IMR-90 (cell line): ENCODE data around the gene RASGRF1. TPM values are rescaled to one million over a fixed set of nuclear protein-coding genes. Genes with fewer than 3 reads are reported as not detected.

ENCODE experiments used
- ATAC-seq: fragments of 200-7000 bp; cut with Tn5 transposase; 2 replicates; pipeline ENCODE4 v1.9.1; 2020; ENCODE audit warnings: low read depth, mild to moderate bottlenecking, moderate library complexity
- BruUV-seq: library from RNA; stranded (reverse); fragments of 400-500 nt; replicated peaks from 2 replicates; lab custom pipeline; 2021; lab: Mats Ljungman, UMichigan
- CTCF ChIA-PET: fragments of 300-600 bp; formaldehyde crosslinking; extraction: SDS; loops from one replicate; lab custom pipeline; 2021; ENCODE audit warnings: antibody characterized with exemption; lab: Yijun Ruan, JAX
- POLR2A ChIA-PET: fragments of 300-600 bp; sonication (Branson Sonifier 250); formaldehyde crosslinking; loops from one replicate; lab custom pipeline; 2022; ENCODE audit warnings: antibody characterized with exemption; ENCODE audit not compliant: unreplicated experiment; lab: Charles Lee
- DNase-seq: peaks from one replicate; pipeline ENCODE4 v3.0.0; 2013
- H2AFZ ChIP-seq: replicated peaks from 2 replicates; pipeline ENCODE3; 2013; ENCODE audit warnings: low read length, mild to moderate bottlenecking; ENCODE audit not compliant: poor library complexity
- H2AK5ac ChIP-seq: 2 replicates; pipeline ENCODE4 v1.6.1; 2013; ENCODE audit warnings: low read depth, low read length, inconsistent platforms
- H2AK9ac ChIP-seq: replicated peaks from 2 replicates; pipeline ENCODE3; 2013; ENCODE audit warnings: mild to moderate bottlenecking, low read depth, low read length, moderate library complexity; ENCODE audit not compliant: poor library complexity
- H2BK120ac ChIP-seq: 2 replicates; pipeline ENCODE4 v1.6.1; 2013; ENCODE audit warnings: low read depth, low read length, inconsistent platforms
- H2BK15ac ChIP-seq: 3 replicates; pipeline ENCODE4 v1.6.1; 2013; ENCODE audit warnings: low read depth, low read length, inconsistent platforms
- H2BK20ac ChIP-seq: 2 replicates; pipeline ENCODE4 v1.6.1; 2013; ENCODE audit warnings: low read depth, mild to moderate bottlenecking, inconsistent platforms, low read length, moderate library complexity
- H2BK5ac ChIP-seq: 2 replicates; pipeline ENCODE4 v1.6.1; 2013; ENCODE audit warnings: mild to moderate bottlenecking, low read depth, low read length, inconsistent platforms; ENCODE audit not compliant: poor library complexity, severe bottlenecking
- H3K14ac ChIP-seq: replicated peaks from 2 replicates; pipeline ENCODE4 v1.6.1; 2013; ENCODE audit warnings: low read depth, low read length, inconsistent platforms
- H3K18ac ChIP-seq: 2 replicates; pipeline ENCODE4 v1.6.1; 2013; ENCODE audit warnings: low read depth, low read length, control low read depth
- H3K23ac ChIP-seq: 2 replicates; pipeline ENCODE4 v1.6.1; 2013; ENCODE audit warnings: low read depth, low read length, inconsistent platforms
- H3K27ac ChIP-seq: 2 replicates; pipeline ENCODE4 v1.5.1; 2013; ENCODE audit warnings: mild to moderate bottlenecking, control low read depth, low read length; ENCODE audit not compliant: insufficient read depth
- H3K27me3 ChIP-seq: 2 replicates; pipeline ENCODE4 v1.6.1; 2013; ENCODE audit warnings: low read length; ENCODE audit not compliant: control insufficient read depth, insufficient read depth
- H3K36me3 ChIP-seq: 2 replicates; pipeline ENCODE4 v1.6.1; 2013; ENCODE audit warnings: low read length, mixed read lengths; ENCODE audit not compliant: control insufficient read depth, insufficient read depth
- H3K4ac ChIP-seq: 2 replicates; pipeline ENCODE4 v1.6.1; 2013; ENCODE audit warnings: low read depth, low read length, inconsistent platforms
- H3K4me1 ChIP-seq: 2 replicates; pipeline ENCODE4 v1.6.1; 2013; ENCODE audit warnings: low read length, mixed read lengths; ENCODE audit not compliant: control insufficient read depth, insufficient read depth
- H3K4me2 ChIP-seq: 2 replicates; pipeline ENCODE4 v1.6.1; 2013; ENCODE audit warnings: low read depth, mild to moderate bottlenecking, control low read depth, low read length, moderate library complexity
- H3K4me3 ChIP-seq: 2 replicates; pipeline ENCODE4 v1.5.1; 2013; ENCODE audit warnings: low read depth, mild to moderate bottlenecking, control low read depth, low read length, moderate library complexity; ENCODE audit not compliant: insufficient read depth
- H3K56ac ChIP-seq: 2 replicates; pipeline ENCODE4 v1.6.1; 2013; ENCODE audit warnings: low read length, inconsistent platforms; ENCODE audit not compliant: insufficient read depth; ENCODE audit errors: extremely low read depth
- H3K79me1 ChIP-seq, 2 experiments: 2 replicates each; pipeline ENCODE4 v1.6.1; 2013; ENCODE audit warnings: low read length in 2 of 2, inconsistent platforms in 1 of 2, low read depth in 1 of 2
- H3K9ac ChIP-seq: 2 replicates; pipeline ENCODE4 v1.6.1; 2013; ENCODE audit warnings: low read depth, low read length, control low read depth
- H3K9me1 ChIP-seq: 2 replicates; pipeline ENCODE4 v1.6.1; 2013; ENCODE audit warnings: low read length, inconsistent platforms; ENCODE audit not compliant: insufficient read depth
- H3K9me3 ChIP-seq: 2 replicates; pipeline ENCODE4 v1.6.1; 2013; ENCODE audit warnings: low read length; ENCODE audit not compliant: control insufficient read depth, insufficient read depth
- H4K20me1 ChIP-seq: 2 replicates; pipeline ENCODE4 v1.6.1; 2013; ENCODE audit warnings: low read length, inconsistent platforms; ENCODE audit not compliant: insufficient read depth
- H4K5ac ChIP-seq: 2 replicates; pipeline ENCODE4 v1.6.1; 2013; ENCODE audit warnings: mild to moderate bottlenecking, low read depth, low read length, control low read depth
- H4K8ac ChIP-seq, 2 experiments: 2 replicates each; pipeline ENCODE4 v1.6.1; 2013; ENCODE audit warnings: low read depth in 2 of 2, low read length in 2 of 2, control low read depth in 1 of 2, inconsistent platforms in 1 of 2
- H4K91ac ChIP-seq: 2 replicates; pipeline ENCODE4 v1.6.1; 2013; ENCODE audit warnings: low read depth, low read length, inconsistent platforms; ENCODE audit not compliant: insufficient read depth
- BHLHE40 ChIP-seq: fragments of 150-350 bp; IDR thresholded peaks from 2 replicates; pipeline ENCODE4 v1.6.1; 2016; ENCODE audit warnings: mild to moderate bottlenecking, low read depth, low read length
- CEBPB ChIP-seq: IDR thresholded peaks from 2 replicates; pipeline ENCODE4 v1.6.1; 2012; ENCODE audit warnings: low read depth, low read length, improper control_type of control experiment
- CHD1 ChIP-seq: IDR thresholded peaks from 2 replicates; pipeline ENCODE4 v1.6.1; 2012; ENCODE audit warnings: low read depth, low read length, improper control_type of control experiment
- CTCF ChIP-seq: conservative IDR thresholded peaks from 2 replicates; pipeline ENCODE4 v1.5.1; 2012; ENCODE audit warnings: mild to moderate bottlenecking, low read depth, low read length, improper control_type of control experiment
- MAZ ChIP-seq: IDR thresholded peaks from 2 replicates; pipeline ENCODE4 v1.6.1; 2012; ENCODE audit warnings: low read depth, mild to moderate bottlenecking, low read length, improper control_type of control experiment, moderate library complexity, borderline replicate concordance
- MXI1 ChIP-seq: IDR thresholded peaks from 2 replicates; pipeline ENCODE4 v1.6.1; 2012; ENCODE audit warnings: low read depth, mild to moderate bottlenecking, low read length, moderate library complexity, borderline replicate concordance
- NFE2L2 ChIP-seq: fragments of 150-350 bp; IDR thresholded peaks from 2 replicates; pipeline ENCODE4 v1.6.1; 2016; ENCODE audit warnings: low read depth, mild to moderate bottlenecking, low read length
- POLR2A ChIP-seq: IDR thresholded peaks from 2 replicates; pipeline ENCODE4 v1.6.1; 2012; ENCODE audit warnings: mild to moderate bottlenecking, low read depth, low read length
- RAD21 ChIP-seq: IDR thresholded peaks from 2 replicates; pipeline ENCODE4 v1.6.1; 2012; ENCODE audit warnings: low read length, improper control_type of control experiment
- RCOR1 ChIP-seq: IDR thresholded peaks from 2 replicates; pipeline ENCODE4 v1.6.1; 2012; ENCODE audit warnings: mild to moderate bottlenecking, low read length, improper control_type of control experiment; ENCODE audit not compliant: insufficient replicate concordance
- RFX5 ChIP-seq: IDR thresholded peaks from 2 replicates; pipeline ENCODE4 v1.8.0; 2012; ENCODE audit warnings: low read depth, mild to moderate bottlenecking, low read length, moderate library complexity
- WGBS, 2 experiments: methylation state at CpG; one replicate each; pipeline versions ENCODE4 v1.1.5 to v1.1.7; 2013; ENCODE audit warnings: missing lambda C conversion rate in 2 of 2; ENCODE audit not compliant: insufficient read length in 1 of 2; ENCODE audit errors: extremely low coverage in 2 of 2; 5-methylcytosine and 5-hydroxymethylcytosine counted together
- dilution Hi-C: fragments of 300-500 bp; cut with HindIII; formaldehyde crosslinking; loops from one replicate; pipeline ENCODE4 v1.14.3; 2018; ENCODE audit warnings: low sequenced_read_pairs; ENCODE audit not compliant: unreplicated experiment
- in situ Hi-C: fragments of 300-500 bp; cut with MboI; formaldehyde crosslinking; loops from 3 replicates; pipeline ENCODE4 v1.14.3; 2019; ENCODE audit warnings: low sequenced_read_pairs, inconsistent platforms, mixed read lengths
- intact Hi-C: fragments of 100-400 bp; cut with micrococcal nuclease; formaldehyde crosslinking; loops from 2 replicates; pipeline ENCODE4 v1.10.0; 2022
- polyA plus RNA-seq, 3 experiments: library from polyadenylated mRNA; depleted of rRNA; stranded (reverse); fragments of >200 nt; gene quantifications; 2 replicates each; pipeline ENCODE4 v1.2.3, GENCODE V29; 2012; ENCODE audit warnings: low replicate concordance in 1 of 3
- total RNA-seq: library from RNA; depleted of rRNA; stranded (reverse); fragments of >200 nt; gene quantifications from 2 replicates; pipeline ENCODE4 v1.2.3, GENCODE V29; 2012

Gene RASGRF1
- total and polyA plus RNA-seq, 2 of the 4 experiments (the other 2 are of a cell fraction), result under 0.01 to 0.15 TPM

DNA sequence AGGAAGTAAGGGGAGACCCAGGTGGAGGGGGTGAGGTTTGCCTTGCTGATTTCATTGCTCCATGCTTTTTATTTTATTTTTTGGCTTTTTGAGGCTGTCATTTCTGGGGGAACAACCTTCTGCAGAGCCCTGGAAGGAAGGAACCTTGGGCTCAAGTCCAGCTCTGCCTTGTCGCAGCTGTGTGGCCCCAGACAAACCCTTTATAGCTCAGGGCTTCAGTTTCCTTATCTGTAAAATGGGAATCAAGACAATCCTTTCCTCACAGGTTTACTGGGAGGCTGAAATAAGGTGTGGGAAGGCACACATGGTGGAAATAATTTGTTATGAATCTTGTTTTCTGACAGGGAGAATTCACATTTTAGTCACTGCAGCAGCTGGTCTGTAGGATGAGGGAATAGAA lies 100.3 kb downstream of the RASGRF1 start:
- DNase-seq (no peak), ATAC-seq (no peak)
- ChIA-PET POLR2A (no interaction called here), CTCF (no interaction called here)
- no peak overlapping the region for H3K27ac ChIP-seq
- intact Hi-C loops, result no loop called here
- H3K4ac ChIP-seq, result peak overlapping the region; percentile 92
- in situ Hi-C loops, result no loop called here
- no peak overlapping the region for H3K56ac ChIP-seq
- H4K5ac ChIP-seq, result peak overlapping the region; percentile 41; the same call in 1 of the 2 replicates
- peak overlapping the region; percentile 19 for H2BK5ac ChIP-seq
- H3K9me3 ChIP-seq, result no peaks in the 10 kb centered on the region
- no TSS peak for BruUV-seq
- H3K9ac ChIP-seq, result no peak overlapping the region
- WGBS, 2 experiments, result no CpG with 5 or more reads among the region's 1 CpG
- peak overlapping the region; percentile 96 for H2BK120ac ChIP-seq
- peaks cover 27% of the 10 kb centered on the region for H3K9me1 ChIP-seq
- H3K79me1 ChIP-seq, result no peaks in the 10 kb centered on the region; a peak in 1 of 4 replicates
- H2BK20ac ChIP-seq, result peak overlapping the region; percentile 96
- H3K14ac ChIP-seq, result peak overlapping the region; percentile 43
- TF ChIP-seq CHD1 (no peak), MXI1 (no peak), CTCF (no peak), RCOR1 (no peak), RAD21 (no peak), NFE2L2 (no peak), MAZ (no peak), RFX5 (no peak), CEBPB (no peak), POLR2A (no peak), BHLHE40 (no peak)
- dilution Hi-C loops, result no loop called here
- H4K20me1 ChIP-seq, result no peaks in the 10 kb centered on the region
- peak overlapping the region; percentile 35; the same call in 1 of the 2 replicates for H2AK5ac ChIP-seq
- H3K18ac ChIP-seq, result peak overlapping the region; percentile 51
- peak overlapping the region; percentile 7 for H3K23ac ChIP-seq
- no peaks in the 10 kb centered on the region for H3K36me3 ChIP-seq
- no peak overlapping the region for H3K4me3 ChIP-seq
- H2AK9ac ChIP-seq, result peak overlapping the region; percentile 66
- no peak overlapping the region for H3K4me2 ChIP-seq
- peaks cover 26% of the 10 kb centered on the region for H3K4me1 ChIP-seq
- peak overlapping the region in 1 of 2 experiments; percentile 60; a peak in 1 of 4 replicates for H4K8ac ChIP-seq
- H2AFZ ChIP-seq, result peak overlapping the region; percentile 70
- peak overlapping the region; percentile 53 for H4K91ac ChIP-seq
- no peaks in the 10 kb centered on the region for H3K27me3 ChIP-seq
- peak overlapping the region; percentile 89; the same call in 1 of the 3 replicates for H2BK15ac ChIP-seq
